HG02885 (cell line): ENCODE data around the gene AXDND1.
"Not testable (repeated sequence)": the region's sequence is repeated elsewhere in the genome, so short reads cannot be mapped to it uniquely, and the experiment has no call there.

Experiments used
- ATAC-seq: cut with Tn5 transposase; IDR thresholded peaks from one replicate; pipeline ENCODE4 v1.9.1; 2021; ENCODE audit warnings: mild to moderate bottlenecking; ENCODE audit not compliant: unreplicated experiment, poor library complexity

The AXDND1 gene

GRCh38 chr1:179366093-179366800, 476 bp downstream of the AXDND1 start:
- peak; percentile 33 for ATAC-seq

- peak; percentile 35 for ATAC-seq
Observed at GRCh38 chr1:179369751-179370341, 4.1 kb downstream of the AXDND1 start.

GRCh38 chr1:179372160-179372559, 6.4 kb downstream of the AXDND1 start:
- ATAC-seq = no peak

GRCh38 chr1:179376223-179376622, 10.5 kb downstream of the AXDND1 start:
- no peak for ATAC-seq

GRCh38 chr1:179380299-179380698, 14.5 kb downstream of the AXDND1 start:
- no peak for ATAC-seq

- ATAC-seq = no peak
Observed at GRCh38 chr1:179384027-179384426, 18.3 kb downstream of the AXDND1 start.

GRCh38 chr1:179385510-179385909, 19.7 kb downstream of the AXDND1 start:
- no peak for ATAC-seq

GRCh38 chr1:179393721-179394120, 27.9 kb downstream of the AXDND1 start:
- no peak for ATAC-seq

GRCh38 chr1:179399399-179399798, 33.6 kb downstream of the AXDND1 start:
- not testable (repeated sequence) for ATAC-seq

- ATAC-seq = not testable (repeated sequence)
Observed at GRCh38 chr1:179417760-179418159, 52.0 kb downstream of the AXDND1 start.

- ATAC-seq = not testable (repeated sequence)
Observed at GRCh38 chr1:179418706-179419105, 52.9 kb downstream of the AXDND1 start.

- no peak for ATAC-seq
Observed at GRCh38 chr1:179424610-179425009, 58.8 kb downstream of the AXDND1 start.

- no peak for ATAC-seq
Observed at GRCh38 chr1:179425186-179425585, 59.4 kb downstream of the AXDND1 start.

- ATAC-seq = no peak
Observed at GRCh38 chr1:179437171-179437570, 71.4 kb downstream of the AXDND1 start.

- not testable (repeated sequence) for ATAC-seq
Observed at GRCh38 chr1:179439646-179440045, 73.9 kb downstream of the AXDND1 start.

- not testable (repeated sequence) for ATAC-seq
Observed at GRCh38 chr1:179440301-179440700, 74.5 kb downstream of the AXDND1 start.

GRCh38 chr1:179440971-179441370, 75.2 kb downstream of the AXDND1 start:
- no peak for ATAC-seq

- no peak for ATAC-seq
Observed at GRCh38 chr1:179441501-179441900, 75.7 kb downstream of the AXDND1 start.

- ATAC-seq = not testable (repeated sequence)
Observed at GRCh38 chr1:179442846-179443245, 77.1 kb downstream of the AXDND1 start.

GRCh38 chr1:179445593-179445992, 79.8 kb downstream of the AXDND1 start:
- ATAC-seq = no peak

- no peak for ATAC-seq
Observed at GRCh38 chr1:179447489-179447888, 81.7 kb downstream of the AXDND1 start.
